NCI-H748 (cell line): ENCODE results near the gene HOPX.
"Not testable (repeated sequence)": the region's sequence is repeated elsewhere in the genome, so short reads cannot be mapped to it uniquely, and the experiment has no call there.

Experiments
- DNase-seq: peaks from one replicate; lab custom pipeline; 2025; ENCODE audit not compliant: unreplicated experiment; lab: John Stamatoyannopoulos, UW

The HOPX gene

GRCh38 chr4:56681158-56681852, at the start of gene HOPX:
Gene HOPX, minus strand, starts transcription at chr4:56681296. Its CDS starts 23,480 bp downstream, at chr4:56657816.
- DNase-seq: peak; percentile 71

GRCh38 chr4:56730097-56730496, 49.0 kb upstream of the HOPX start:
- no peak for DNase-seq

- peak; percentile 62 for DNase-seq
Measured at GRCh38 chr4:56728512-56728911, 47.4 kb upstream of the HOPX start.

- DNase-seq: no peak
Measured at GRCh38 chr4:56727150-56727549, 46.1 kb upstream of the HOPX start.

- not testable (repeated sequence) for DNase-seq
Measured at GRCh38 chr4:56726593-56726992, 45.5 kb upstream of the HOPX start.

- no peak for DNase-seq
Measured at GRCh38 chr4:56723659-56724230, 42.6 kb upstream of the HOPX start.

GRCh38 chr4:56723201-56723605, 42.1 kb upstream of the HOPX start:
- DNase-seq: no peak

GRCh38 chr4:56708146-56708545, 27.1 kb upstream of the HOPX start:
- no peak for DNase-seq

- DNase-seq: no peak
Measured at GRCh38 chr4:56705966-56706365, 24.9 kb upstream of the HOPX start.

- no peak for DNase-seq
Measured at GRCh38 chr4:56705334-56705733, 24.2 kb upstream of the HOPX start.

GRCh38 chr4:56704089-56704871, 23.2 kb upstream of the HOPX start:
- DNase-seq: no peak

- DNase-seq: no peak
Measured at GRCh38 chr4:56703378-56703777, 22.3 kb upstream of the HOPX start.

- no peak for DNase-seq
Measured at GRCh38 chr4:56701644-56702043, 20.5 kb upstream of the HOPX start.

GRCh38 chr4:56701161-56701480, 20.0 kb upstream of the HOPX start:
- DNase-seq: no peak

- no peak for DNase-seq
Measured at GRCh38 chr4:56699537-56700105, 18.5 kb upstream of the HOPX start.

- DNase-seq: no peak
Measured at GRCh38 chr4:56698329-56698728, 17.2 kb upstream of the HOPX start.

GRCh38 chr4:56696056-56696455, 15.0 kb upstream of the HOPX start:
- no peak for DNase-seq

- DNase-seq: not testable (repeated sequence)
Measured at GRCh38 chr4:56693476-56693875, 12.4 kb upstream of the HOPX start.

- peak; percentile 41 for DNase-seq
Measured at GRCh38 chr4:56692576-56692975, 11.5 kb upstream of the HOPX start.

- DNase-seq: no peak
Measured at GRCh38 chr4:56691425-56691824, 10.3 kb upstream of the HOPX start.

- no peak for DNase-seq
Measured at GRCh38 chr4:56690393-56690792, 9.3 kb upstream of the HOPX start.
